ENCODE measurements around the gene TRIM65.
"Not testable (repeated sequence)": the region's sequence is repeated elsewhere in the genome, so short reads cannot be mapped to it uniquely, and the experiment has no call there.

Gene TRIM65

GRCh38 chr17:75861927-75862317 lies 34.8 kb downstream of the TRIM65 start:
- H3K27ac ChIP-seq (replicated peaks) = peak overlapping the region; percentile 43
- no peaks in the 10 kb centered on the region for H3K27me3 ChIP-seq (ENCODE audit: insufficient read depth, poor library complexity, severe bottlenecking)
- peak in 1 of 2 experiments; percentile 70 for DNase-seq (ENCODE audit: low read depth in 1 of 2, low spot score in 1 of 2)
- no peak overlapping the region for H3K4me3 ChIP-seq (replicated peaks; ENCODE audit: insufficient read depth, low read length)
- TF ChIP-seq GABPA (IDR thresholded peaks at IDR 0.05; ENCODE audit: low read depth) (no peak), SPI1 (IDR thresholded peaks at IDR 0.05; ENCODE audit: borderline replicate concordance, low read depth) (no peak), CTCF (IDR thresholded peaks at IDR 0.05; ENCODE audit: insufficient read depth, low read length) (no peak), REST (IDR thresholded peaks at IDR 0.05; ENCODE audit: insufficient replicate concordance, low read depth) (no peak), POLR2AphosphoS5 (IDR thresholded peaks at IDR 0.05; ENCODE audit: low read depth) (no peak)

GRCh38 chr17:75859358-75859757 lies 37.4 kb downstream of the TRIM65 start:
- DNase-seq (ENCODE audit: low read depth in 1 of 2, low spot score in 1 of 2); H3K27me3 ChIP-seq (ENCODE audit: insufficient read depth, poor library complexity, severe bottlenecking); H3K4me3 ChIP-seq (replicated peaks; ENCODE audit: insufficient read depth, low read length): not testable (repeated sequence)
- H3K27ac ChIP-seq (replicated peaks) = peak overlapping the region; percentile 90

- TF ChIP-seq SPI1 (IDR thresholded peaks at IDR 0.05; ENCODE audit: borderline replicate concordance, low read depth) (no peak), POLR2AphosphoS5 (IDR thresholded peaks at IDR 0.05; ENCODE audit: low read depth) (0 out of 2 replicates have a peak, but pooled peaks have one; percentile 7)
- no peak for DNase-seq (ENCODE audit: low read depth in 1 of 2, low spot score in 1 of 2)
- Histone ChIP-seq H3K27ac (replicated peaks) (peak overlapping the region; percentile 92), H3K27me3 (ENCODE audit: insufficient read depth, poor library complexity, severe bottlenecking) (no peaks in the 10 kb centered on the region), H3K4me3 (replicated peaks; ENCODE audit: insufficient read depth, low read length) (peak overlapping the region; percentile 78)
Observed at GRCh38 chr17:75856062-75856756, 40.5 kb downstream of the TRIM65 start.

- DNase-seq (ENCODE audit: low read depth in 1 of 2, low spot score in 1 of 2) = peak; percentile 100
- Histone ChIP-seq H3K27me3 (ENCODE audit: insufficient read depth, poor library complexity, severe bottlenecking) (no peaks in the 10 kb centered on the region), H3K4me3 (replicated peaks; ENCODE audit: insufficient read depth, low read length) (peak within 1 kb of the TSS; percentile 78), H3K27ac (replicated peaks) (peak within 1 kb of the TSS; percentile 92)
- TF ChIP-seq GABPA (IDR thresholded peaks at IDR 0.05; ENCODE audit: low read depth) = peak; percentile 21; the same call in 1 of the 2 replicates
- peak; percentile 84 for TF ChIP-seq SPI1 (IDR thresholded peaks at IDR 0.05; ENCODE audit: borderline replicate concordance, low read depth)
- no peak for TF ChIP-seq REST (IDR thresholded peaks at IDR 0.05; ENCODE audit: insufficient replicate concordance, low read depth)
- TF ChIP-seq CTCF (IDR thresholded peaks at IDR 0.05; ENCODE audit: insufficient read depth, low read length) = no peak
- TF ChIP-seq POLR2AphosphoS5 (IDR thresholded peaks at IDR 0.05; ENCODE audit: low read depth) = peak; percentile 96
Observed at GRCh38 chr17:75855310-75856061, 41.3 kb downstream of the TRIM65 start, which contains the start of gene WBP2. WBP2 (minus strand) TSS chr17:75855335; CDS start chr17:75855297, 38 bp downstream.

Measured in HL-60 (cell line).